NCI-H2171 treated with DMSO at 0.1 percent for 48 hours (cell line): ENCODE results near the gene ZNF205.
A peak's percentile ranks its signal among the peaks of the same experiment; 100 is the strongest.

Experiments used
- DNase-seq: peaks from one replicate; lab custom pipeline; 2025; lab: John Stamatoyannopoulos, UW

The ZNF205 gene

DNA sequence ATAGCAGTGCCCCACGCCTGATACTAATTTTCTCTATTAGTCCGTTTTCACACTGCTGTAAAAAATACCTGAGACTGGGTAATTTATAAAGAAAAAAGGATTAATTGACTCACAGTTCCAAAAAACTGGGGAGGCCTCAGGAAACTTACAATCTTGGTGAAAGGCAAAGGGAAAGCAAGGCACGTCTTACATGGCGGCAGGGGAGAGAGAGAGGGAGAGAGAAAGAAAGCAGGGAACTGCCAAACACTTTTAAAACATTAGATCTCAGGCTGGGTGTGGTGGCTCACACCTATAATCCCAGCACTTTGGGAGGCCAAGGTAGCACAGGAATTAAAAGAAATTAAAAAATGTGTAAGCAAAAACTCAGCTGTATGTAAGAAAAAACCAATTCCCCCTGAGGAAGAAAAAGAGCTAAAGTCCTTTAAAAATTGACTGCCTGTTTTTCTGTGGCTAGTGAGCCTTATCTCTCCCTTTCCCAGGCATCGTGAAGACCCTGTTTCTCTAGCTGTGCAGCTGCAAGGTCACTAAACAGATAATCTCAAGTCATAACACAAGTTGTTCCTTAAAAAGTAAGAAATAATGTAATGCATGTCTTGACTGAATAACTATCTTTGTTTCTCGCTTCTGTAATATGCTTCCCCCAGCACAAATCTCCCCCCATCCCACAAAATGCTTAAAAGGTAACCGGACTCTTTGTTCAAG lies 27.3 kb upstream of the ZNF205 start:
- no peak for DNase-seq

DNA sequence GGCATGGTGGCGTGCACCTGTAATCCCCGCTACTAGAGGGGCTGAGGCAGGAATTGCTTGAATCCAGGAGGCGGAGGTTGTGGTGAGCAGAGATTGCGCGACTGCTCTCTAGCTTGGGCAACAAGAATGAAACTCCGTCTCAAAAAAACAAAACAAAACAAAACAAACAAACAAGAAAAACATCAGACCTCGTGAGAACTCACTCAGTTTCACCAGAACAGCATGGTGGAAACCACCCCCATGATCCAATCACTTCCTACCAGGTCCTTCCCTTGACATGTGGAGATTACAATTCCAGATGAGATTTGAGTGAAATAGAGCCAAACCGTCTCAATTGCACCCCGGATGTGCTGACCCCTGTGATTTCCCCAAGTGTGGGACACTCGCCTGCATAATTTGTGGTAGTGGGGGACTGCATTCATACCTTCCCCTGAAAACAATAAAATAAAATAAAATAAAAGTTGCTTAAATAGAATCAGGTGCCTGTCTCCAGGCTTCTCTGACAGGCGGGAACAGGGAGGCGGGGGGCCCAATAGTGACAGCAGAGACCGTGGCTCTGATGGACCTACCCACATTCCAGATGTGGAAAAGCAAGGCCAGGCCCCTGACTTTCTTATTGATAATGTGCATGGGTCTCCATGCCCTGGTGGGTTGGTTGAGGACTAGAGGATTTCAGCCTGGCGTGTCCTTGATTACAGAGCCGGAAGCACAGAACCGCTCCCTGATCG lies 26.4 kb upstream of the ZNF205 start:
- DNase-seq = no peak

DNA sequence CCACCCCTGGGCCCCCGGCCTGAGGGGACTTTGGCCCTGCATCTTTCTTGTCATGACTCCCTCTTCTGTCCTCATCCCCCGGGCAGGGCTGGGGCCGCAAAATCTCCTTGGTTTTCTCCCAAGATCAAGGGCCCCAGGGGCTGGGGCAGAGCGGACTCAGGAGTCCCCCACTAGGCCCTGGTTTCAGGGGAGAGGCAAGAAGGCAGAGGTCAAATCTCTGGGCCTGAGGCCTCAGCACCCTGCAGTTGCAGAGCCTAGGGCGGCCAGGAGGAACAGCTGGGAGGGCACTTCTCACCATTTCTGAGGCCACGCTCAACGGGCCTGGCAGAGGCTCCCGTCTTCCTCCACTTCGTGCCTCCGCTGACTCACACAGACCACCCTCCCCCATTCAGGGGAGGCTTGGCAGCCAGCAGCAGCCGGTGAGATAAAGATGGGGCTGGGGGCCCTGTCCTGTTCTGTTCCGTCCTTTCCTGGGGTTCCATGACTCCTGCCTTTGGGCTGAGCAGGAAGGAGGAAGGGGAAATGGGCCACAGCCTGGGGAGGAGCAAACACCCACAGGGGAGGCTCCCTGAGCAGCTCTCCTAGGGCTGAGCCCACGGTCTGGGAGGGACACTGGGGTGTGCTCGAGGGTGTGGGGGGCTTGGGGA lies 25.7 kb upstream of the ZNF205 start:
- DNase-seq = no peak

- no peak for DNase-seq
Measured at GRCh38 chr16:3087243-3088235, 24.8 kb upstream of the ZNF205 start.

- DNase-seq = no peak
Measured at GRCh38 chr16:3088450-3088849, 23.9 kb upstream of the ZNF205 start.

- DNase-seq = no peak
Measured at GRCh38 chr16:3088925-3089716, 23.3 kb upstream of the ZNF205 start.

DNA sequence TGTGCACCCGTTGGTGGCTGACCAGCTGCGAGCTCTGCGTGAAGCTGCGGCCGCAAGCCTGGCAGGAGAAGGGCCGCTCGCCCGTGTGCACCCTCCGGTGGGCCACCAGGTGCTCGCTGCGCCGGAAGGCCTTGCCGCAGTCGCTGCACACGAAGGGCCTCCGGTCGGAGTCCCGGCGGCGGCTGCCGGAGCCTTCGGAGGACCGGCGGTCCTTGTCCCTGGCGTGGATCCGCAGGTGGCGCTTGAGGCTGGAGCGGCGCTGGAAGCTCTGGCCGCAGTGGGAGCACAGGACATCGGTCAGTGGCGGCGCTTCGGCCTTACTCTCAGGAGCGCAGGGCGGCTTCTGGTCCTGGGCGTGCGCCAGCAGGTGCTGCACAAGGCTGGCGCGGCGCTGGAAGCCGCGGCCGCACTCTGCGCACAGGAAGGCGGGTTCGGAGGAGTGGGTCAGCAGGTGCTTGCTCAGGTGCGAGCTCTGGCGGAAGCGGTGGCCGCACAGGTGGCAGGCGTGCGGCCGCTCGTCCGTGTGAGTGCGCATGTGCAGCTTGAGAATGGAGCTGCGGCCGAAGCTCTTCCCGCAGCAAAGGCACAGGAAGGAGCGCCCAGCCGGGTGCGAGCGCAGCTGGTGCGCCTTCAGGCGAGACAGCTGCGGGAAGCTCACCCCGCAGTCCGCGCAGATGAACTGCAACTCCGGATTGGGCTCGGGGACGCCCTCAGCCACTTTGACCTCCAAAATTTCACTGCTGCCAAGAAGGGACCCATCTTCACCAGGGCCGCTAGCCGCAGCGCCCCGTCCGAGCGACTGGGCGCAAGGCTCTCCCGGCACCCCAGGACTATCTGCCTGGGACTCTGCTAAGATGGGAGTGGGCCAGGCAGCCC lies 22.4 kb upstream of the ZNF205 start:
- DNase-seq = no peak

GRCh38 chr16:3091551-3091950 lies 20.8 kb upstream of the ZNF205 start:
- no peak for DNase-seq

- DNase-seq = no peak
Measured at GRCh38 chr16:3092501-3092941, 19.9 kb upstream of the ZNF205 start.

- DNase-seq = no peak
Measured at GRCh38 chr16:3094289-3095027, 17.9 kb upstream of the ZNF205 start.

DNA sequence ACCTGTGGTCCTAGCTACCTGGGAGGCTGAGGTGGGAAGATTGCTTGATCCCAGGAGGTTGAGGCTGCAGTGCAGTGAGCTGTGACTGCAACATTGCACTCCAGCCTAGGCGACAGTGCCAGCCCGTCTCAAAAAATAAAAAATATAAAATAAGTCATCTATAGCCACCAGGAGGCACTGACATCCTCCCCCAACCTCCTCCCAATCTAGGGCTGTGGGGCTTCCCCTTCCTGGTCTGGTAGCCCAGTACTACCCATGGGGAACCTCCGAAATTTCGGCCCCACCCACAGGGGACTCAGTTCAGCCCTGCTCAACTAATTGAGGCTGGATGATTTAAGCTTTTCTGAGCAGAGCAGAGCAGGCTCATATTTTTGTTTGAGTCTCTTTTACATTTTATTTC lies 16.5 kb upstream of the ZNF205 start:
- DNase-seq = no peak

GRCh38 chr16:3096362-3096761 lies 16.0 kb upstream of the ZNF205 start:
- DNase-seq = no peak

GRCh38 chr16:3097266-3097665 lies 15.1 kb upstream of the ZNF205 start:
- no peak for DNase-seq

GRCh38 chr16:3098459-3099394 lies 13.7 kb upstream of the ZNF205 start, which contains the start of gene ZSCAN10:
TSS of gene ZSCAN10 (minus strand) at chr16:3099294. CDS start at chr16:3092937, 6,357 bp downstream.
- no peak for DNase-seq

GRCh38 chr16:3099395-3099731 lies 13.0 kb upstream of the ZNF205 start:
- DNase-seq = no peak

- peak; percentile 88 for DNase-seq
Measured at GRCh38 chr16:3099732-3100499, 12.5 kb upstream of the ZNF205 start.
